ENCODE data around the gene LTK. TPM values are rescaled to one million over a fixed set of nuclear protein-coding genes. Genes with fewer than 3 reads are reported as not detected.

LTK gene
- total RNA-seq, 1 experiment from 2014 or later = 0.07 TPM

DNA sequence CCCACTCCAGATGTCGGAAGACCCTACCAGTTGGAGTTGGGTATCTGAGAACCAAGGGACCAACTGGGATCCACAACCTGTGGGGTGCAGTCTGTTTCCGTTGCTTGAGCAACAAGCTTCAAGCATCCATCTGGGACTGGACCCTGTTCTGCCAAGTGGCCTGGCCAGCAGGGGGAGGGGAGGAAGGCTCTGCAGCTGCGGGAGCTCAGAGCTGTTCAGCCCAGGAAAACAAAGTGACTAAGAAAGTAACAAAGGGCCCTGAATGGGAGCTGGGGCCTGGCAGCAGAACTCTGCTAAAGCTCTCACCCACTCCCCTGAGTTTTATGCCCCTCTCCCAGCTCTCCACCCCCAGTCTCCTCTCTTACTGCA is 48.1 kb upstream of the LTK start:
- Histone ChIP-seq H3K79me2 (ENCODE audit: low read length) (0 out of 2 replicates have a peak, but pooled peaks cover 6% of the 10 kb centered on the region), H3K9me3 (ENCODE audit: low read length) (no peaks in the 10 kb centered on the region), H3F3A (ENCODE audit: low read length, unreplicated experiment) (no peaks in the 10 kb centered on the region), H3K4me1 (ENCODE audit: insufficient read depth, low read length) (peaks cover 18% of the 10 kb centered on the region), H3K36me3 (ENCODE audit: low read depth, low read length) (no peaks in the 10 kb centered on the region), H3K27me3 (ENCODE audit: low read length) (no peaks in the 10 kb centered on the region), H2AFZ (ENCODE audit: low read length) (no peak overlapping the region), H3K9me2 (replicated peaks; ENCODE audit: low read length) (no peaks in the 10 kb centered on the region), H3K9ac (ENCODE audit: low read length) (no peak overlapping the region), H3K4me3 (ENCODE audit: low read length) (no peak overlapping the region), H3K4me2 (ENCODE audit: low read length) (no peak overlapping the region), H3K27ac (ENCODE audit: low read length) (no peak overlapping the region), H4K20me1 (ENCODE audit: low read length) (no peaks in the 10 kb centered on the region)
- TF ChIP-seq, protein P1, sequence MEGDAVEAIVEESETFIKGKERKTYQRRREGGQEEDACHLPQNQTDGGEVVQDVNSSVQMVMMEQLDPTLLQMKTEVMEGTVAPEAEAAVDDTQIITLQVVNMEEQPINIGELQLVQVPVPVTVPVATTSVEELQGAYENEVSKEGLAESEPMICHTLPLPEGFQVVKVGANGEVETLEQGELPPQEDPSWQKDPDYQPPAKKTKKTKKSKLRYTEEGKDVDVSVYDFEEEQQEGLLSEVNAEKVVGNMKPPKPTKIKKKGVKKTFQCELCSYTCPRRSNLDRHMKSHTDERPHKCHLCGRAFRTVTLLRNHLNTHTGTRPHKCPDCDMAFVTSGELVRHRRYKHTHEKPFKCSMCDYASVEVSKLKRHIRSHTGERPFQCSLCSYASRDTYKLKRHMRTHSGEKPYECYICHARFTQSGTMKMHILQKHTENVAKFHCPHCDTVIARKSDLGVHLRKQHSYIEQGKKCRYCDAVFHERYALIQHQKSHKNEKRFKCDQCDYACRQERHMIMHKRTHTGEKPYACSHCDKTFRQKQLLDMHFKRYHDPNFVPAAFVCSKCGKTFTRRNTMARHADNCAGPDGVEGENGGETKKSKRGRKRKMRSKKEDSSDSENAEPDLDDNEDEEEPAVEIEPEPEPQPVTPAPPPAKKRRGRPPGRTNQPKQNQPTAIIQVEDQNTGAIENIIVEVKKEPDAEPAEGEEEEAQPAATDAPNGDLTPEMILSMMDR (conservative IDR thresholded peaks at IDR 0.05; ENCODE audit: low read depth, low read length) = no peak
- TF ChIP-seq EZH2phosphoT487 (IDR thresholded peaks at IDR 0.05; ENCODE audit: borderline replicate concordance, low read length) = no peak
- no TSS peak for BruUV-seq (replicated peaks)
- ChIA-PET POLR2A (ENCODE audit: unreplicated experiment) (interaction anchor here (0.5 kb wide), 1 partner anchor 339 kb away, joined by 3 read pairs; no protein-coding TSS in a partner anchor), CTCF (interaction anchor here (0.6 kb wide), 1 partner anchor 18 kb away, joined by 4 read pairs; the partner anchor contains the start of gene RPAP1)
- ATAC-seq (no peak), DNase-seq (no peak)
- intact Hi-C loops (cut with micrococcal nuclease) = no loop called here

DNA sequence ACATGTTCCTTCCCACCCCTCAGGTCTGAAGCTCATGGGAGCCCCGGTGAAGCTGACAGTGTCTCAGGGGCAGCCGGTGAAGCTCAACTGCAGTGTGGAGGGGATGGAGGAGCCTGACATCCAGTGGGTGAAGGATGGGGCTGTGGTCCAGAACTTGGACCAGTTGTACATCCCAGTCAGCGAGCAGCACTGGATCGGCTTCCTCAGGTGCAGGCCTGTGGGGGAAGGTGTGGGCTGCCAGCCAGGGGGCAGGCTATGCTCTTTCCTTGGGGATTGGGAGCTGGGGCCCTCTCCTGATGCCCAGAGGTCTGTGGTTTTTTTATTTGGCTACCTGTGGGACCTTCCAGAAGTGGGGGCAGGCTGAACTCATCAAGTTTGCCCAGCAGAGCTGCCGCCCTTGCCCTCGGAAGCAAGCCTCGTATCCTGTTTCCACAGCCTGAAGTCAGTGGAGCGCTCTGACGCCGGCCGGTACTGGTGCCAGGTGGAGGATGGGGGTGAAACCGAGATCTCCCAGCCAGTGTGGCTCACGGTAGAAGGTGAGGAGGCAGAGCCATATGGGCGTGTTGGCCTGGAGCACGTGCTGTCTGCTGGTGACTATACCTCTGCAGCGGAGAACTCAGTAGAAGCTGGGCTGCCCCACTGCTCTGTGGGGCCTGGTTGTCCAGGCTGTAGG is 47.6 kb upstream of the LTK start:
- POLR2A ChIA-PET (ENCODE audit: unreplicated experiment) = interaction anchor here (0.5 kb wide), 1 partner anchor 339 kb away, joined by 3 read pairs; no protein-coding TSS in a partner anchor
- DNase-seq (no peak), ATAC-seq (no peak)
- no peaks in the 10 kb centered on the region for H4K20me1 ChIP-seq (ENCODE audit: low read length)
- TF ChIP-seq EZH2 (IDR thresholded peaks at IDR 0.05; ENCODE audit: low read length, unreplicated experiment) (no peak), EZH2phosphoT487 (IDR thresholded peaks at IDR 0.05; ENCODE audit: borderline replicate concordance, low read length) (no peak)
- TF ChIP-seq, protein P1 (conservative IDR thresholded peaks at IDR 0.05; ENCODE audit: low read depth, low read length) = no peak
- H3K79me2 ChIP-seq (ENCODE audit: low read length) = 0 out of 2 replicates have a peak, but pooled peaks cover 6% of the 10 kb centered on the region
- no peak overlapping the region for H3K27ac ChIP-seq (ENCODE audit: low read length)
- H3K4me3 ChIP-seq (ENCODE audit: low read length) = no peak overlapping the region
- CTCF ChIA-PET = no interaction called here
- no peak overlapping the region for H3K4me2 ChIP-seq (ENCODE audit: low read length)
- H3K9me2 ChIP-seq (replicated peaks; ENCODE audit: low read length) = no peaks in the 10 kb centered on the region
- no peaks in the 10 kb centered on the region for H3K36me3 ChIP-seq (ENCODE audit: low read depth, low read length)
- H3K4me1 ChIP-seq (ENCODE audit: insufficient read depth, low read length) = peaks cover 18% of the 10 kb centered on the region
- H3K9ac ChIP-seq (ENCODE audit: low read length) = no peak overlapping the region
- H3K27me3 ChIP-seq (ENCODE audit: low read length) = no peaks in the 10 kb centered on the region
- intact Hi-C loops (cut with micrococcal nuclease) = no loop called here
- no peak overlapping the region for H2AFZ ChIP-seq (ENCODE audit: low read length)
- H3F3A ChIP-seq (ENCODE audit: low read length, unreplicated experiment) = no peaks in the 10 kb centered on the region
- no peaks in the 10 kb centered on the region for H3K9me3 ChIP-seq (ENCODE audit: low read length)
- no TSS peak for BruUV-seq (replicated peaks)

DNA sequence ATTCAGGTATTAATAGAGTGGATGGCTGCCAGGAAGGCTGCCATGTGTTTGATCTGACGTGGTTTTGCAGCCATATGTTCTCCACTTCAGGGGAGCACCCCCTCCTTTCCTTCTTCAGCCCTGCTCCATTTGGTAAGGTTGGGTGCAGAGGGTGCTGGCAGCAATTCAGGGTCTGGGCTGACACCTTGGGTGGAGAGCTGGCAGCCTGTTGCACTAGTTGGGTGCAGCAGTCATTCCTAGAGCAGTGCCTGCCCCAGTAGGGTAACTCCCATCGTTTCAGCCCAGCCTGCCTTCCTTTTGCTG is 46.9 kb upstream of the LTK start:
- peak overlapping the region; percentile 98 for H3K4me2 ChIP-seq (ENCODE audit: low read length)
- no peaks in the 10 kb centered on the region for H3K9me2 ChIP-seq (replicated peaks; ENCODE audit: low read length)
- intact Hi-C loops (cut with micrococcal nuclease) = no loop called here
- TF ChIP-seq, protein P1 (conservative IDR thresholded peaks at IDR 0.05; ENCODE audit: low read depth, low read length) = no peak
- TF ChIP-seq EZH2 (IDR thresholded peaks at IDR 0.05; ENCODE audit: low read length, unreplicated experiment) (no peak), EZH2phosphoT487 (IDR thresholded peaks at IDR 0.05; ENCODE audit: borderline replicate concordance, low read length) (no peak)
- no peak overlapping the region for H3K27ac ChIP-seq (ENCODE audit: low read length)
- H3K9ac ChIP-seq (ENCODE audit: low read length) = no peak overlapping the region
- no peaks in the 10 kb centered on the region for H3K27me3 ChIP-seq (ENCODE audit: low read length)
- no peak overlapping the region for H2AFZ ChIP-seq (ENCODE audit: low read length)
- H3K9me3 ChIP-seq (ENCODE audit: low read length) = no peaks in the 10 kb centered on the region
- no TSS peak for BruUV-seq (replicated peaks)
- no peak overlapping the region for H3K4me3 ChIP-seq (ENCODE audit: low read length)
- no peaks in the 10 kb centered on the region for H3K36me3 ChIP-seq (ENCODE audit: low read depth, low read length)
- peaks cover 18% of the 10 kb centered on the region for H3K4me1 ChIP-seq (ENCODE audit: insufficient read depth, low read length)
- no peak for DNase-seq
- H3K79me2 ChIP-seq (ENCODE audit: low read length) = 0 out of 2 replicates have a peak, but pooled peaks cover 6% of the 10 kb centered on the region
- ATAC-seq = no peak
- no peaks in the 10 kb centered on the region for H4K20me1 ChIP-seq (ENCODE audit: low read length)
- ChIA-PET CTCF (no interaction called here), POLR2A (ENCODE audit: unreplicated experiment) (no interaction called here)
- no peaks in the 10 kb centered on the region for H3F3A ChIP-seq (ENCODE audit: low read length, unreplicated experiment)

All from PC-3 (cell line).